Stimulated activated CD4-positive, alpha-beta T cell treated with anti-CD3 and anti-CD28 coated beads, TNF-alpha, amount 100 ng/mL, for 48 hours (primary cell): ENCODE results near the gene GRID2IP.
A peak's percentile ranks its signal among the peaks of the same experiment; 100 is the strongest.

Experiments
- DNase-seq, 3 donors: peaks; one replicate each; pipeline ENCODE4 v3.0.0-alpha.2; 2020; ENCODE audit warnings: low read depth in 3 of 3

GRID2IP gene

GRCh38 chr7:6520163-6520981 is 30.9 kb downstream of the GRID2IP start:
- no peak for DNase-seq

DNA sequence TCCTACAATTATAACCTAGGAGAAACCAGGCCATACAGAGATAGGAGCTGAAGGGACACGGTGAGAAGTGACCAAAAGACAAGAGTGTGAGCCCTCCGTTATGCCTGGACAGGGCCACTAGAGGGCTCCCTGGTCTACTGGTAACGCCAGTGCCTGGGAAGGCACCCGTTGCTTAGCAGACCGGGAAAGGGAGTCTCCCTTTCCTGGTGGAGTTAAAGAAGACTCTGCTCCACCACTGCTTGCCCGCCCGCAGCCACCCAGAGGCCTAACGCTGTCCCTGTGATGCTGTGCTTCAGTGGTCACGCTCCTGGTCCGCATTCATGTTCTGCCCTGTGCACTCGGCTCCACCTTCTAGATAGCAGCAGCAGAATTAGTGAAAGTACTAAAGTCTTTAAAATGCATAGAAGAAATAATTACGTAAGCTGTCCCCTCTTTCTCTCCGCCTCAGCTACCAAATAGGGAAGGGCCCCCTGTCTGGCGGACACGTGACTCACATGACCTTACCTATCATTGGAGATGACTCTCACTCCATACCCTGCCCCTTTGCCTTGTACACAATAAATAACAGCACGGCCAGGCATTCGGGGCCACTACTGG is 34.8 kb downstream of the GRID2IP start:
- DNase-seq, result peak; percentile 38 to 70 (median 46)

DNA sequence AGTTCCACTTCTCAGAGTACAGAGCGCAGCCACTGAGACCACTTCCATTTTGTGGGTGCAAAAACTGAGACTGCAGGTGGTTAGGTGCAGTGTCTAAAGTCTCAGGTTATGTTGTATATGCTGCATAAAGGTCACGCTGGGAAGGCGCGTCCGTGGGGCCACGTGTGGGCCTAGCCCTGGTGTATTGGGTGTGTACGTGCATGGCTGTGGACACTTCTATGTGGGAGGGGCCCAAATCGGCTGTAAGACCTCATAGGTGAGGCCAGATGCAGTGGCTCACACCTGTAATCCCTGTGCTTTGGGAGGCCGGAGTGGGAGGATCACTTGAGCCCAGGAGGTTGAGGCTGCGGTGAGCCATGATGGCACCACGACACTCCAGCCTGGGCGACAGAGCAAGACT is 37.7 kb downstream of the GRID2IP start:
- no peak for DNase-seq

- no peak for DNase-seq
Observed at GRCh38 chr7:6512892-6513291, 38.4 kb downstream of the GRID2IP start.

GRCh38 chr7:6510476-6511133 is 40.7 kb downstream of the GRID2IP start:
- no peak for DNase-seq

- DNase-seq, result no peak
Observed at GRCh38 chr7:6508950-6509349, 42.3 kb downstream of the GRID2IP start.

DNA sequence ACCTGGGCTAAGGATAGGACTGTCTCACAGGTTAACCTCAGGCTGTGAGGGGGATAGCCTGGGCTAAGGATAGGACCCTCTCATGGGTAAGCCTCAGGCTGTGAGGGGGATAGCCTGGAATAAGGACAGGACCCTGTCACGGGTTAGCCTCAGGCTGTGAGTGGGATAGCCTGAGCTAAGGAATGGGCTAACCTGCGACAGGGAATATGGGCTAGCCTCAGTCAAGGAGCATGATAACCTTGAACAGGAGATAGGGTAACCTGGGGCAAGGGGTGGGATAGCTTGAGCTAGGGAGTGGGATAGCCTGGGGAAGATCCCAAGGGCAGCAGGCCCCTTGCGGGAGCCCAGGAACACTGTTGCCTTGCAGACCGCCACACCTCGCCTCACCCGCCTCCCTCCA is 42.7 kb downstream of the GRID2IP start:
- DNase-seq, result no peak

DNA sequence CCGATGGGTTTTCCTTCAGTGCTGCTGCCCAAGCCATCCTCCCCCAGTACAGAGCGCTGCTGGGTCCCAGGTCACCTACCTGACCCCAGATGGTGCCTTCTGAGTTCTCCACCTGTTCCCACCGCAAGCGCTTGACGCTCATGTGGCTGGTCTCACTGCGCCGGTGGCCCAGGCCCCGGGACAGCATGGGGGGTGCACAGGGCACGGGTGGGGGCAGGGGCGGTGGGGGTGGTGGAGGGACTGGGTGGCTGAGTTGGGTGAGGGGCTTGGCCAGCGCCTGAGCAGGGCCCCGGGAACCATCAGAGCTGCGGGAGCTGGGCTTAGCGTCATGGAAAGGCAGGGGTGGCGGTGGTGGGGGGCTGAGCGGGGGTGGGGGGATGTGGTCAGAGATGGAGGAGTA is 43.4 kb downstream of the GRID2IP start:
- DNase-seq, result no peak

DNA sequence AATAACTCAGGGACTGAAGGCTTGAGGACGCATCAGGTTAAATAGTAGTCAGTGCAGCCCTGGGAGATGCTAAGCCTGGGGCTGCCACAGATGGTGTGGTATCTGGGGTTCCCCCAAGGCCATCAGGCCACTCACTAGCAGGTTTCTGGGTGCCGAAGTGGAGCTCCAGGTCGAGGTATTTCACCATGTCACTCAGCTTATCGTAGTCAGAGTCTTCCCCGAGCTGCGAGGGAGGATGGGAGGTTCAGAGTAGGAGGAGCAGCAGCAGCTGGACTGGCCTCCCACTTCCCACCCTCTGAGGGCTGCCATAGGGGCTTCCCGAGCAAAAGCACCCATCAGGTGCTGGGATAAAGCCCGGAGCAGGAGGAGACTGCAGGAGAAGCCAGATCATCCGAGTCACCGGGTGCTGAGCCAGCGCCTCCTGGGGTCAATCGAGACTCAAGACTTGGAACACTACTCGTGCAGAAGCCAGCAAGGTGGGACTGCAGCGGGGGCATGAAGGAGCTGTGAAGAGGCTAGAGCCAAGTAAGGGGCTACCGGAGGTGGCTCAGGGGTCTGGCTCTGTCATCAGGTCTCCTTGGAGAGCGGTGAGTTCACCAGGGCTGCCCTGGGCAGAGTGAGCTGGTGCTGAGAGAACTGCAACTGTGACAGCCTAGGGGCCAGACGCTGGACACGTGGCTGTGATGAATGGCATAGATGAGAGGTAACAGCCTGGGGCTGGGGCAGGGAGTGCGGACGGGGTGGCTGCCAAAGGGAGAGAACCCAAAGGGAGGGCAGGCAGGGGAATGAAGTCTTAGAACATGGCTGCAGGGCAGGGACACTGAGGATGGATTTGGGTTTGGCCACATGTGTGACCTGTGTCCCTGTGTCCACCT is 45.3 kb downstream of the GRID2IP start:
- DNase-seq, result no peak

GRCh38 chr7:6504996-6505395 is 46.3 kb downstream of the GRID2IP start:
- no peak for DNase-seq

- DNase-seq, result no peak
Observed at GRCh38 chr7:6502886-6503285, 48.4 kb downstream of the GRID2IP start.

DNA sequence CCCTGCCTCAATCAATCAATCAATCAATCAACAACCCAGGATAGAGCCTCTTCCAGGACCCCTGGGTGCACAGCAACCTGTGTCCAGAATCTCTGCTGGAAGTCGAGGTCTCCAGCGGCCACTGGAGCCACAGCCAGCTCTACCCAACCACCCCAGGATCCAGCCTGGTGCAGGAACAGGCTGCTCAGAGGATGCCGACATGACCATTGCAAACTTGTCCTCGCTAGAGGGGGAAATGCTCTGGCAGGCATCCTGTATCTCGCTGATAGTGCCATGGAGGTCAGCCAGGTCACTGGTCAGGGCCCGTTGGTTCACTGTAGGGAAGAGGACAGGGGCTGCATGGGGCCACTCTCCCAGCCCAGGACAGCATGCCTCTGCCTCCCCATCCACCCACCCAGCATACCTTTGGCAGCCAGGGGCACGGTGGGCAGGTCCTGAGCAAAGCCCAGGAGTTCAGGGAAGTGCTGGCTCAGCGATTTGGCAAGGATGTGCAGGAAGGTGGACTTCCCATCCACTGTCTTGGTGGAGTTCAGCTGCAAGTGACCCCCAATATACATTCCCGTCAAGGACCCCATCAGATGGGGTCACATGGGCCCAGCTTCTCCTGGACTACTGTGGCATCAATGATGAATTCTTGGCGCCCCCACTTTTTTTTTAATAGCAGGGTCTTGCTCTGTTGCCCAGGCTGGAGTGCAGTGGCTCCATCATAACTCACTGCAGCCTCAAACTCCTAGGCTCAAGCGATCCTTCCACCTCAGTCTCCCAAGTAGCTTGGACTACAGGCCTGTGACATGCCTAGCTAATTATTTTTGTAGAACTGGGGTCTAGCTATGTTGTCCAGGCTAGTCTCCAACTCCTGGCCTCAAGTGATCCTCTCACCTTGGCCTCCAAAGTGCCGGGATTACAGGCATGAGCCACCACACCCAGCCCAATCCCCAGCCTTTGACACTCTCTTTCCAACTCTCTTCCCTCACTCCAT is 49.4 kb downstream of the GRID2IP start:
- DNase-seq, result no peak

DNA sequence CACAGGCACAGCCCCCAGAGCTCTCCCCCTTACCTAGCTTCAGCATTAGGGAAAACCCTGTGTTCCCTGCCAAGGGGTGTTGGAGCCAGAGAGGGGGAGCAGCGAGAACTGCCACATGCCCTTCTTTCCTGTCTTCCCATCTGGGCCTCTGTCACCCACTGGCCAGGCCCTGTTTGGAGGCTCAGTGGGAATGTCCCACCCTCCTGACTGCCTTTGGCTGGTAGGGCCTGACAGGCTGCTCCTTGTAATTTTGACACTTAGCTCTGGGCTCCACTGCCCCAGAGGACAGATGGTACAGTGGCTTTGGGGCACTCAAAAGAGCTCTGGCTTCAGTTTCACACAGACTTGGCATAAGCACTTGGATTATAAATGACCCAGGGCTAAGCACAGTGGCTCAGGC is 50.6 kb downstream of the GRID2IP start:
- no peak for DNase-seq

GRCh38 chr7:6497994-6498393 is 53.3 kb downstream of the GRID2IP start:
- DNase-seq, result no peak

GRCh38 chr7:6497637-6497905 is 53.7 kb downstream of the GRID2IP start:
- no peak for DNase-seq

- no peak for DNase-seq
Observed at GRCh38 chr7:6496842-6497636, 54.2 kb downstream of the GRID2IP start.

DNA sequence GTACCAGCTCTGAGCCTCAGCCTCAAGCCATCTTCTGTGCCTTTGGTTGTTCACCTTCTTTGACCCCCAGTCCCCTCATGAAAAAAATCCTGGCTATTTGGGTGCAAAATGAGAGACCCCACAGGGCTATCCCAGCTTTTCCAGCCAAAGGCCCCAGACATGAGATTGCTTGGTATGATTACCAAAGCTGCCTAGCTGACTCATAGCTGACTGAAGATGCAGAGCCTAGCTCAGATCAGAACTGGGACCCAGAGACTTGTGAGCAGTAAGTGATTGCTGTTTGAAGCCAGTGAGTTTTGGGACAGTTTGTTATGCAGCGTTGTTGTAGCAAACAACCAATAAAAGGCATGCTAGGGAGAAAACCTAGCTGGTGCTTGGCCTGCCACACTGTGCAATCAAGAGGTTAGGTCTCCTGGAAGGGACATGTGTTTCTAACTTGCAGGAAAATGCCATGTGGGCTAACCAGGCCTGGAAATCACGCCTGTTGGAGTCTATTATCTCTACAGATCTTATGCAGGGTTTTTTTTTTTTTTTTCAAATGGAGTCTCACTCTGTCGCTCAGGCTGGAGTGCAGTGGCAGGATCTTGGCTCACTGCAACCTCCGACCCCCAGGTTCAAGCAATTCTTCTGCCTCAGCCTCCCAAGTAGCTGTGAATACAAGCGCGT is 55.5 kb downstream of the GRID2IP start:
- DNase-seq, result no peak

GRCh38 chr7:6494365-6494764 is 56.9 kb downstream of the GRID2IP start:
- DNase-seq, result no peak

GRCh38 chr7:6491194-6491593 is 60.1 kb downstream of the GRID2IP start:
- no peak for DNase-seq

DNA sequence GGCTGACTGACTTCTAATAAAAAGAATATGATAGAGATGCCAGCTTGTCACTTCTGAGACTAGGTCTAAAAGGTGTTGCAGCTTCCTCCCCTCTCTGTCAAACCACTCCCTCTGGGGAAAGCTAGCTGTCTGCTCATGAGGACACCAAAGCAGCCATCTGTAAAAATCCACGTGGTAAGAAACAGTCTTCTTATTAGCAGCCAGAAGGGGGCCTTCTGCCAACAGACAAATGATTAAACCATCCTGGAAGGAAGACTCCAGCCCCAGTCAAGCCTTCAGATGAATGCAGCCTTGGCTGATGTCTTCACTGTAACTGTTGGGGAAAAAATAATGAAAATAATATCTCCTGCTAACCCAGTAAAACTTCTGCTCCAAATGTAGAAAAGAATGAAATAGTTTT is 61.6 kb downstream of the GRID2IP start:
- DNase-seq, result no peak
